ENCODE measurements around the gene CCM2. TPM values are rescaled to one million over a fixed set of nuclear protein-coding genes. Genes with fewer than 3 reads are reported as not detected.

Gene CCM2
- total RNA-seq, 2 experiments from 2014 or later, result 72.3 to 77.5 TPM

GRCh38 chr7:45050198-45050597, 50.2 kb downstream of the CCM2 start:
- no peak for TF ChIP-seq CTCF (IDR thresholded peaks at IDR 0.05)
- no peak for ATAC-seq
- H3K27ac Mint-ChIP-seq, result peak overlapping the region; percentile 2
- intact Hi-C loops (cut with micrococcal nuclease), result no loop called here
- H3K4me1 Mint-ChIP-seq (ENCODE audit: low read depth), result peaks cover 43% of the 10 kb centered on the region
- no peak overlapping the region for H3K4me3 Mint-ChIP-seq
- DNase-seq, result no peak
- no peaks in the 10 kb centered on the region for H3K27me3 Mint-ChIP-seq
- H3K9me3 Mint-ChIP-seq, result no peaks in the 10 kb centered on the region
- H3K36me3 Mint-ChIP-seq (ENCODE audit: low read depth), result peaks cover 23% of the 10 kb centered on the region
- ChIA-PET POLR2A (interaction anchor here (1.0 kb wide), 1 partner anchor 48 kb away, joined by 3 read pairs; no protein-coding TSS in a partner anchor), CTCF (no interaction called here)

- ChIA-PET POLR2A (interaction anchor here (1.2 to 1.4 kb wide), 2 partner anchors 60 to 67 kb away, joined by 3 read pairs; no protein-coding TSS in a partner anchor), CTCF (no interaction called here)
- H3K36me3 Mint-ChIP-seq (ENCODE audit: low read depth), result peaks cover 24% of the 10 kb centered on the region
Measured at GRCh38 chr7:45052011-45052410, 52.0 kb downstream of the CCM2 start.

GRCh38 chr7:45053401-45053800, 53.4 kb downstream of the CCM2 start:
- ATAC-seq, result no peak
- DNase-seq, result no peak
- Mint-ChIP-seq H3K4me1 (ENCODE audit: low read depth) (peaks cover 48% of the 10 kb centered on the region), H3K27me3 (no peaks in the 10 kb centered on the region), H3K4me3 (no peak overlapping the region), H3K36me3 (ENCODE audit: low read depth) (peaks cover 27% of the 10 kb centered on the region), H3K27ac (no peak overlapping the region), H3K9me3 (no peaks in the 10 kb centered on the region)
- ChIA-PET POLR2A (interaction anchor here (1.0 to 1.6 kb wide), 3 partner anchors 13 to 73 kb away, joined by 3 to 4 read pairs (median 3); no protein-coding TSS in a partner anchor), CTCF (interaction anchor here (0.7 kb wide), 1 partner anchor 11 kb away, joined by 3 read pairs; no protein-coding TSS in a partner anchor)
- intact Hi-C loops (cut with micrococcal nuclease), result no loop called here
- no peak for TF ChIP-seq CTCF (IDR thresholded peaks at IDR 0.05)

More at GRCh38 chr7:45052011-45052410, 52.0 kb downstream of the CCM2 start:
- intact Hi-C loops (cut with micrococcal nuclease), result no loop called here
- Mint-ChIP-seq H3K27me3 (no peaks in the 10 kb centered on the region), H3K4me1 (ENCODE audit: low read depth) (peaks cover 44% of the 10 kb centered on the region), H3K27ac (peak overlapping the region; percentile 1), H3K9me3 (no peaks in the 10 kb centered on the region), H3K4me3 (no peak overlapping the region)
- ATAC-seq, result no peak
- no peak for DNase-seq
- no peak for TF ChIP-seq CTCF (IDR thresholded peaks at IDR 0.05)

GRCh38 chr7:45053941-45054340, 53.9 kb downstream of the CCM2 start:
- H3K36me3 Mint-ChIP-seq (ENCODE audit: low read depth), result peaks cover 29% of the 10 kb centered on the region
- no peak overlapping the region for H3K4me3 Mint-ChIP-seq
- no peaks in the 10 kb centered on the region for H3K27me3 Mint-ChIP-seq
- peaks cover 48% of the 10 kb centered on the region for H3K4me1 Mint-ChIP-seq (ENCODE audit: low read depth)
- no peak overlapping the region for H3K27ac Mint-ChIP-seq
- DNase-seq (no peak), ATAC-seq (no peak)
- H3K9me3 Mint-ChIP-seq, result no peaks in the 10 kb centered on the region
- TF ChIP-seq CTCF (IDR thresholded peaks at IDR 0.05), result no peak
- ChIA-PET CTCF (interaction anchor here (1.6 kb wide), 1 partner anchor 52 kb away, joined by 4 read pairs; no protein-coding TSS in a partner anchor), POLR2A (interaction anchor here (1.6 kb wide), 1 partner anchor 12 kb away, joined by 4 read pairs; no protein-coding TSS in a partner anchor)
- intact Hi-C loops (cut with micrococcal nuclease), result no loop called here

GRCh38 chr7:45054442-45054841, 54.4 kb downstream of the CCM2 start:
- Mint-ChIP-seq H3K27me3 (no peaks in the 10 kb centered on the region), H3K27ac (peak overlapping the region; percentile 3), H3K9me3 (no peaks in the 10 kb centered on the region), H3K4me1 (ENCODE audit: low read depth) (peaks cover 49% of the 10 kb centered on the region), H3K4me3 (no peak overlapping the region), H3K36me3 (ENCODE audit: low read depth) (peaks cover 29% of the 10 kb centered on the region)
- ATAC-seq, result no peak
- DNase-seq, result no peak
- ChIA-PET POLR2A (interaction anchor here (1.0 to 1.7 kb wide), 4 partner anchors 9 to 49 kb away, joined by 3 to 6 read pairs (median 4); no protein-coding TSS in a partner anchor), CTCF (interaction anchor here (1.0 to 1.6 kb wide), 2 partner anchors 53 to 81 kb away, joined by 3 to 4 read pairs; no protein-coding TSS in a partner anchor)
- no peak for TF ChIP-seq CTCF (IDR thresholded peaks at IDR 0.05)
- intact Hi-C loops (cut with micrococcal nuclease), result no loop called here

Measured in activated CD8-positive, alpha-beta T cell treated with anti-CD3 and anti-CD28 coated beads for 36 hours (primary cell).